Right atrium auricular region (tissue), 2 donors: ENCODE measurements around the gene TICRR. TPM values are rescaled to one million over a fixed set of nuclear protein-coding genes. Genes with fewer than 3 reads are reported as not detected.

Experiments used
- DNase-seq: peaks from one replicate; pipeline ENCODE4 v3.0.0-alpha.2; 2019; ENCODE audit warnings: low spot score
- H3K27ac ChIP-seq, 2 donors: fragments of 200-600 bp; sonication (generic); 1 replicate in 1 of 2; 2 replicates in 1 of 2; pipeline ENCODE4 v1.5.1; 2016 to 2019
- H3K27me3 ChIP-seq, 2 donors: fragments of 200-600 bp; sonication (generic); one replicate each; pipeline versions ENCODE4 v1.5.1 to v1.6.0; 2017 to 2019
- H3K36me3 ChIP-seq: fragments of 200-600 bp; sonication (generic); one replicate; pipeline ENCODE4 v1.5.1; 2016
- H3K4me1 ChIP-seq, 2 donors: fragments of 200-600 bp; sonication (generic); one replicate each; pipeline versions ENCODE4 v1.5.1 to v1.6.0; 2017 to 2019
- H3K4me3 ChIP-seq, 2 donors: fragments of 200-600 bp; sonication (generic); 1 replicate in 1 of 2; 2 replicates in 1 of 2; pipeline ENCODE4 v1.5.1; 2017 to 2019; ENCODE audit warnings: mild to moderate bottlenecking in 1 of 2, moderate library complexity in 1 of 2
- H3K9me3 ChIP-seq, 2 donors: fragments of 200-600 bp; sonication (generic); one replicate each; pipeline ENCODE4 v1.5.1; 2019
- total RNA-seq, 2 donors: library from RNA; depleted of rRNA; stranded (reverse); fragments of >200 nt; gene quantifications; one replicate each; pipeline ENCODE4 v1.1.0, GENCODE V29; 2016
- TF ChIP-seq, protein P1 (sequence below), 2 donors: fragments of 200-600 bp; sonication (generic); IDR thresholded peaks; one replicate each; pipeline ENCODE4 v1.5.1; 2019; ENCODE audit warnings: antibody characterized with exemption in 2 of 2

TICRR gene
- total RNA-seq, 2 donors from 2014 or later, result not detected

DNA sequence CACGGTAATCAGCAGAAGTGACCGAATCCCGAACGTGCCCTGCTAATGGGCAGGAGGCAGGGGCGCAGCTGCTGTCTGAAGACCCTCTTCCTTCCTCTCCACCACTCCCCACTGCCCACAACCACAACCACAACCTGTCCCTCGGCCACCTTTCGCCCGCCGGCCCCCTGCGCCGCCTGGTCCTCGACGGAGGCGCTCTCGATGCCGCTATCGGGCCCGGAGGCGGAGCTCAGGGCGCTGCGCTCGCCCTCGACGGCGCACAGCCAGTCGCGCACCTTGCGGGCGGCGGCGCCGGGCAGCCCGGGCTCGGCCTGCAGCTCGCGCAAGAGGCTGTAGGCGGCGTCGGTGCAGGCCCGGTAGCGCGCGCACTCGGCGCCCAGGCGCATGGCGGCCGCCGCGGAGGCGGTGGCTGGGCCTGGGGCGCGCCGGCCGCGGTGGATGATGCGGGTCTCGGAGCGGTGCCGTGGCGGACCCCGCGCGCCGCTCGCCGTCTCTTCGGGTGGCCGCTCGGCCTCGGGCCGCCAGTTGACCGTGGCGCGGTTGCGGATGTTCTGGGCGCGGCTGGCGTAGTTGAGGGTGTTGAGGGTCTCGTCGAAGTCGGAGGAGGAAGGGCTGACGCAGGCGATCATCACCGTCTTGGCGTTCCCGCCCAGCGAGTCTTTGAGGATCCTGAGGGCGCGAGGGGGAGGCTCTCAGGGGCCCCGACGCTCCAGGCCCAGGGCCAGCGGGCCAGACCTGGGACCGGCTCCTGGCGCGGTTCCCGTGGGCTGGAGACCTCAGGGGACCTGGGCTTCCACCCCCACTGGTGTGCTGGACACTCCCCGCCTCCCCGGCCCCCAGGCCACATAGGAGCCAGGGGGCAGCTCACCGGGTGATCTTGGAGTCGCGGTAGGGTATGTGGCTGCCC lies 73.1 kb downstream of the TICRR start:
- no peaks in the 10 kb centered on the region for H3K27me3 ChIP-seq
- no peak for DNase-seq

DNA sequence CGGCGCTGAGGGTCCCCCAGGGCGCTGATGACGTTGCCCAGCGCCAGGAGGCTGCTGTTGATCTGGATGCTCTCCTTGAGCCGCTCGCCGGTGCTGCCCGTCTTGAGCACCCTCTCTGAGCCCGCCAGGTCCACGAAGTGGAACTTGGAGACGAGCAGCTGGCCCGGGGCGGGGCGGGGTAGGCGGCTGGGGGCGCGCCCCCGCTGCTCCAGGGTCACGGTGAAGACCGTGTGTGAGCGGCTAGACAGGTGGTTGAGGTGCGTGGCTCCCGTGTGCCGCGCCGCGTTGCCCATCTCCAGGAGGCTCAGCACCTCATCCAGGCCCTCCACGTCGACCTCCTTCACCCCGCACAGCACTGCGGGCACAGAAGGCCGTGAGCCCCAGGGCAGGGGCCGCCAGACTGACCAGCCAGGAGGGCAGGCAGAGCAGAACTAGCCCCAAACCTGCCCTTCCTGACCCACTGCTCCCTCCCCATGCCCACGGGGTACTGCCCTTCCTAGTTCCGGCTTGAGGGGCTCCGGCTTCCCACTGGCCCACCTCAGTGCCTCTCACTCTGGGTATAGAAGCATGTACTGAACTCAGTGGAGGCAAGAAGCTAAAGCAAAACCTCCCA lies 73.8 kb downstream of the TICRR start:
- DNase-seq, result no peak
- Histone ChIP-seq H3K27me3 (no peaks in the 10 kb centered on the region), H3K9me3 (no peaks in the 10 kb centered on the region), H3K4me3 (no peak overlapping the region), H3K4me1 (peaks cover 0 to 4% of the 10 kb centered on the region in 2 donors), H3K36me3 (no peaks in the 10 kb centered on the region), H3K27ac (no peak overlapping the region)
- TF ChIP-seq, protein P1, sequence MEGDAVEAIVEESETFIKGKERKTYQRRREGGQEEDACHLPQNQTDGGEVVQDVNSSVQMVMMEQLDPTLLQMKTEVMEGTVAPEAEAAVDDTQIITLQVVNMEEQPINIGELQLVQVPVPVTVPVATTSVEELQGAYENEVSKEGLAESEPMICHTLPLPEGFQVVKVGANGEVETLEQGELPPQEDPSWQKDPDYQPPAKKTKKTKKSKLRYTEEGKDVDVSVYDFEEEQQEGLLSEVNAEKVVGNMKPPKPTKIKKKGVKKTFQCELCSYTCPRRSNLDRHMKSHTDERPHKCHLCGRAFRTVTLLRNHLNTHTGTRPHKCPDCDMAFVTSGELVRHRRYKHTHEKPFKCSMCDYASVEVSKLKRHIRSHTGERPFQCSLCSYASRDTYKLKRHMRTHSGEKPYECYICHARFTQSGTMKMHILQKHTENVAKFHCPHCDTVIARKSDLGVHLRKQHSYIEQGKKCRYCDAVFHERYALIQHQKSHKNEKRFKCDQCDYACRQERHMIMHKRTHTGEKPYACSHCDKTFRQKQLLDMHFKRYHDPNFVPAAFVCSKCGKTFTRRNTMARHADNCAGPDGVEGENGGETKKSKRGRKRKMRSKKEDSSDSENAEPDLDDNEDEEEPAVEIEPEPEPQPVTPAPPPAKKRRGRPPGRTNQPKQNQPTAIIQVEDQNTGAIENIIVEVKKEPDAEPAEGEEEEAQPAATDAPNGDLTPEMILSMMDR (IDR thresholded peaks at IDR 0.05), result no peak

More for the DNA sequence above, 73.1 kb downstream of the TICRR start:
- Histone ChIP-seq H3K4me1 (peaks cover 0 to 4% of the 10 kb centered on the region in 2 donors), H3K27ac (no peak overlapping the region), H3K4me3 (no peak overlapping the region), H3K36me3 (no peaks in the 10 kb centered on the region), H3K9me3 (no peaks in the 10 kb centered on the region)
- TF ChIP-seq, protein P1 (IDR thresholded peaks at IDR 0.05), result no peak

DNA sequence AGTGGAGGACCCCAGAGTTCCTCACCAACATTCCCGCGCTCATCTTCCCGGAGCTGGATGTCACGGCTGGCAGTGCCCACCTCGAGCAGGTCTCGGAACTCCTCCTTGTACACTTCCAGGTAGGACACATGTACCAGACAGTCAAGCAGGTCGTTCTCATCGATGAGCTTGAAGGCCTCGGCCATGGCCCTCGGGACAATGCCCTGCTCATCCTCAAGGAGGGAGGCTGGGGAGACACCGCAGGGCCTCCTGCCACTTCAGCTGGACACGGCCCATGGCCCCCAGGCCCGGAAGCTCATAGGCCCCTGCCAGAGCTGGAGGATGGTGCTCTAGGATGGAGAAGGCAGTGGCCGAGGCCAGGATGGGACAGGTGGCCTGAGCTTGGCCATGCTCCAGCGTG lies 74.4 kb downstream of the TICRR start:
- Histone ChIP-seq H3K4me1 (peaks cover 0 to 8% of the 10 kb centered on the region in 2 donors), H3K36me3 (no peaks in the 10 kb centered on the region), H3K27ac (no peak overlapping the region), H3K4me3 (no peak overlapping the region), H3K9me3 (no peaks in the 10 kb centered on the region), H3K27me3 (no peaks in the 10 kb centered on the region)
- DNase-seq, result no peak
- TF ChIP-seq, protein P1 (IDR thresholded peaks at IDR 0.05), result no peak

DNA sequence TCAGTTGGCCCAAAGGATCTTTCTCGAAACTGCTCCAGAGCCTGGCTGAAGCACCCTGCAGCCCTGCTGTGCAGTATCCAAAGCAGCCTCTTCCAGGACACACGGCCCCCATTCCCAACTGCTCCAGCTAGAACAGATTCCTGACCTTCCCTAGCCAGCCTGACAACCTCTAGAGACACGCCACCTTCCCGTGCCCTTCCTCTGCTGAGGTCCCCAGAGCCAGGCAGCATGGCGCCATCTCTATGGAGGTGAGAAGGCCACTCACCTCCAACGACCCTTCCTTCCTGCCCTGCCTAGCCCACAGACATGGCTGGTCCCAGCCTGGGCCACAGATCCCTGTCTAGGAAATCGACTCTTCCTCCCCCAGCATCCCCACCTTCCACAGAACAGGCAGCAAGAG lies 76.9 kb downstream of the TICRR start:
- TF ChIP-seq, protein P1 (IDR thresholded peaks at IDR 0.05), result no peak
- Histone ChIP-seq H3K4me3 (no peak overlapping the region), H3K4me1 (peaks cover 0 to 12% of the 10 kb centered on the region in 2 donors), H3K27ac (no peak overlapping the region), H3K36me3 (no peaks in the 10 kb centered on the region), H3K9me3 (no peaks in the 10 kb centered on the region), H3K27me3 (no peaks in the 10 kb centered on the region)
- DNase-seq, result no peak

DNA sequence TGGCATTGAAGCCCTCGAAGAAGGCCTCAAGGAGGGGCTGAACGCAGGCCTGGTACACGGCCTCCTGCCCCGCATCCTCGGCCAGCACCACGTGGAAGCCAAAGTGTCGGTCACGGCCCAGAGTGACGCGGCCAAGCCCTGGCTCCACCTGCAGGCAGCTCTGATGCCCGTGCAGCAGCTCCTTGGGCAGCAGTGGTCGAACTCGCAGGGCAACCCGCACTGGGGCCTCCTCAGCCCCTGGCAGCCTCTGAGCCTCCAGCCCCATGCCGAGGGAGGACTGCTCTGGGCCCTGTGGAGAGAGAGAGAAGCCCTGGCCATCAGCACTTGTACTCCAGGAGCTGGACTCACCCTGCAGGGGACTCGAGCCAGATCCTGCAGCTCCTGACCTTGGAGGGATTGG lies 77.4 kb downstream of the TICRR start:
- H3K27me3 ChIP-seq, result no peaks in the 10 kb centered on the region
- no peak overlapping the region for H3K27ac ChIP-seq
- peaks cover 0 to 8% of the 10 kb centered on the region in 2 donors for H3K4me1 ChIP-seq
- H3K36me3 ChIP-seq, result no peaks in the 10 kb centered on the region
- no peak overlapping the region for H3K4me3 ChIP-seq
- TF ChIP-seq, protein P1 (IDR thresholded peaks at IDR 0.05), result no peak
- H3K9me3 ChIP-seq, result no peaks in the 10 kb centered on the region
- DNase-seq, result no peak
